SK-N-SH (cell line): Measurements from ENCODE around the gene HIPK2. TPM values are rescaled to one million over a fixed set of nuclear protein-coding genes. Genes with fewer than 3 reads are reported as not detected.

Experiments
- CTCF ChIA-PET: fragments of 300-600, 350-600 bp; formaldehyde crosslinking; extraction: SDS; loops from one replicate; lab custom pipeline; 2021; lab: Yijun Ruan, JAX
- POLR2A ChIA-PET: fragments of 350-600 bp; sonication (Branson Sonifier 250); formaldehyde crosslinking; extraction: SDS; loops from one replicate; lab custom pipeline; 2020; ENCODE audit warnings: antibody characterized with exemption, inconsistent platforms; lab: Yijun Ruan, JAX
- DNase-seq: peaks from one replicate; pipeline ENCODE4 v3.0.0; 2012
- H2AFZ ChIP-seq: fragments of 200-600 bp; sonication (generic); 2 replicates; pipeline ENCODE4 v1.8.1; 2016; ENCODE audit warnings: antibody characterized with exemption, mild to moderate bottlenecking, low read depth
- H3F3A ChIP-seq: fragments of 200-600 bp; sonication (generic); replicated peaks from 2 replicates; pipeline ENCODE3; 2016; ENCODE audit warnings: antibody characterized with exemption, mild to moderate bottlenecking; ENCODE audit not compliant: insufficient read depth
- H3K27ac ChIP-seq, 2 experiments: fragments of 200-500 bp in 1 of 2; fragments of 200-600 bp in 1 of 2; sonication (Bioruptor generic) in 1 of 2; sonication (generic), shearing (Covaris generic) in 1 of 2; 2 replicates each; pipeline versions ENCODE4 v1.5.1 to v1.6.1; 2014 to 2016; ENCODE audit warnings: low read depth in 2 of 2, inconsistent platforms in 1 of 2, low read length in 1 of 2, mild to moderate bottlenecking in 1 of 2, mixed read lengths in 1 of 2
- H3K27me3 ChIP-seq: fragments of 200-600 bp; sonication (generic), shearing (Covaris generic); 2 replicates; pipeline ENCODE4 v1.6.1; 2016; ENCODE audit warnings: mixed run types; ENCODE audit not compliant: insufficient read depth
- H3K36me3 ChIP-seq, 2 experiments: fragments of 200-500 bp in 1 of 2; fragments of 200-600 bp in 1 of 2; sonication (Bioruptor generic) in 1 of 2; sonication (generic) in 1 of 2; replicated peaks in 1 of 2; 2 replicates each; pipeline versions ENCODE3 to v1.5.1; 2014 to 2016; ENCODE audit warnings: low read length in 1 of 2, mild to moderate bottlenecking in 1 of 2; ENCODE audit not compliant: insufficient read depth in 2 of 2, control insufficient read depth in 1 of 2
- H3K4me1 ChIP-seq, 2 experiments: fragments of 200-500 bp in 1 of 2; fragments of 200-600 bp in 1 of 2; sonication (Bioruptor generic) in 1 of 2; sonication (generic), shearing (Covaris generic) in 1 of 2; 2 replicates each; pipeline versions ENCODE4 v1.5.1 to v1.6.1; 2014 to 2016; ENCODE audit warnings: low read depth in 1 of 2, low read length in 1 of 2, mixed run types in 1 of 2; ENCODE audit not compliant: insufficient read depth in 2 of 2, control insufficient read depth in 1 of 2
- H3K4me2 ChIP-seq: fragments of 200-600 bp; sonication (generic), shearing (Covaris generic); 2 replicates; pipeline ENCODE4 v1.6.1; 2017; ENCODE audit warnings: mixed run types
- H3K4me3 ChIP-seq, 2 experiments: fragments of 200-500 bp in 1 of 2; fragments of 200-600 bp in 1 of 2; sonication (Bioruptor generic) in 1 of 2; sonication (generic), shearing (Covaris generic) in 1 of 2; 2 replicates each; pipeline versions ENCODE4 v1.5.1 to v1.8.1; 2014 to 2016; ENCODE audit warnings: low read depth in 2 of 2, inconsistent platforms in 1 of 2, low read length in 1 of 2, mild to moderate bottlenecking in 1 of 2, mixed read lengths in 1 of 2, moderate library complexity in 1 of 2
- H3K79me2 ChIP-seq: fragments of 200-600 bp; sonication (generic); 2 replicates; pipeline ENCODE4 v1.8.1; 2017; ENCODE audit warnings: mild to moderate bottlenecking; ENCODE audit not compliant: insufficient read depth
- H3K9ac ChIP-seq: fragments of 200-600 bp; sonication (generic); 2 replicates; pipeline ENCODE4 v1.6.1; 2017; ENCODE audit warnings: mixed run types
- H3K9me2 ChIP-seq: fragments of 200-600 bp; sonication (generic); 2 replicates; pipeline ENCODE4 v1.6.1; 2017; ENCODE audit warnings: mixed run types
- H3K9me3 ChIP-seq: fragments of 200-600 bp; sonication (generic); 2 replicates; pipeline ENCODE4 v1.6.1; 2017; ENCODE audit warnings: mixed run types, mild to moderate bottlenecking, moderate library complexity
- H4K20me1 ChIP-seq: fragments of 200-600 bp; sonication (generic); 2 replicates; pipeline ENCODE4 v1.6.1; 2017; ENCODE audit warnings: mild to moderate bottlenecking, mixed run types; ENCODE audit not compliant: insufficient read depth
- CHD2 ChIP-seq: fragments of 150-350 bp; IDR thresholded peaks from 2 replicates; pipeline ENCODE4 v1.6.1; 2018; ENCODE audit warnings: low read length; ENCODE audit not compliant: partially characterized antibody
- EP300 ChIP-seq, 2 experiments: IDR thresholded peaks; 2 replicates each; pipeline versions ENCODE4 v1.4.0 to v1.6.1; 2012; ENCODE audit warnings: borderline replicate concordance in 1 of 2, low read depth in 1 of 2, low read length in 1 of 2
- FOSL2 ChIP-seq: IDR thresholded peaks from 2 replicates; pipeline ENCODE4 v1.4.0; 2012; ENCODE audit warnings: low read depth, mild to moderate bottlenecking, moderate library complexity, borderline replicate concordance
- FOXM1 ChIP-seq: IDR thresholded peaks from 2 replicates; pipeline ENCODE4 v1.4.0; 2012; ENCODE audit warnings: low read depth, mild to moderate bottlenecking
- MAX ChIP-seq: IDR thresholded peaks from 2 replicates; pipeline ENCODE4 v1.4.0; 2012; ENCODE audit warnings: low read depth
- NFIC ChIP-seq: IDR thresholded peaks from 2 replicates; pipeline ENCODE4 v1.4.0; 2012; ENCODE audit warnings: borderline replicate concordance
- NRF1 ChIP-seq: IDR thresholded peaks from 2 replicates; pipeline ENCODE4 v1.6.1; 2012; ENCODE audit warnings: low read depth, mild to moderate bottlenecking, low read length
- POLR2AphosphoS5 ChIP-seq: IDR thresholded peaks from 2 replicates; pipeline ENCODE4 v1.6.1; 2012; ENCODE audit warnings: low read depth, low read length
- RCOR1 ChIP-seq: fragments of 150-350 bp; IDR thresholded peaks from 2 replicates; pipeline ENCODE4 v1.6.1; 2017; ENCODE audit warnings: antibody characterized with exemption, low read length
- REST ChIP-seq: IDR thresholded peaks from 2 replicates; pipeline ENCODE4 v1.6.1; 2012; ENCODE audit warnings: mild to moderate bottlenecking, low read depth, low read length, moderate library complexity
- RFX5 ChIP-seq: IDR thresholded peaks from 2 replicates; pipeline ENCODE4 v1.6.1; 2012; ENCODE audit warnings: mild to moderate bottlenecking, improper control_type of control experiment, low read length
- RXRA ChIP-seq: IDR thresholded peaks from 2 replicates; pipeline ENCODE4 v1.4.0; 2012; ENCODE audit warnings: low read depth, mild to moderate bottlenecking, borderline replicate concordance
- SIN3A ChIP-seq: IDR thresholded peaks from 2 replicates; pipeline ENCODE4 v1.6.1; 2012; ENCODE audit warnings: low read depth, mild to moderate bottlenecking, low read length, moderate library complexity, borderline replicate concordance
- TAF1 ChIP-seq: IDR thresholded peaks from 2 replicates; pipeline ENCODE4 v1.6.1; 2012; ENCODE audit warnings: low read depth, mild to moderate bottlenecking, low read length, moderate library complexity, borderline replicate concordance
- USF1 ChIP-seq: IDR thresholded peaks from 2 replicates; pipeline ENCODE4 v1.4.0; 2012; ENCODE audit warnings: low read depth, borderline replicate concordance
- USF2 ChIP-seq: fragments of 150-350 bp; IDR thresholded peaks from 2 replicates; pipeline ENCODE4 v1.6.1; 2017; ENCODE audit warnings: antibody characterized with exemption, low read length, low read depth, borderline replicate concordance
- ZBTB33 ChIP-seq: IDR thresholded peaks from 2 replicates; pipeline ENCODE4 v1.4.0; 2012; ENCODE audit warnings: low read depth, borderline replicate concordance
- WGBS: methylation state at CpG from one replicate; pipeline ENCODE4 v1.1.6; 2017; ENCODE audit warnings: low lambda C conversion rate; 5-methylcytosine and 5-hydroxymethylcytosine counted together
- polyA plus RNA-seq, 3 experiments: library from polyadenylated mRNA; depleted of rRNA; stranded (reverse); fragments of >200 nt; gene quantifications; 2 replicates each; pipeline ENCODE4 v1.2.3, GENCODE V29; 2012

The HIPK2 gene
- polyA plus RNA-seq, 1 of the 3 experiments (the other 2 are of a cell fraction) = 14.2 TPM

- no peaks in the 10 kb centered on the region for H3K9me3 ChIP-seq
- H3K4me3 ChIP-seq = no peak overlapping the region
- H3K9ac ChIP-seq = no peak overlapping the region
- no peak overlapping the region for H3K4me2 ChIP-seq
- H3K79me2 ChIP-seq = no peaks in the 10 kb centered on the region
- no peaks in the 10 kb centered on the region for H3K27me3 ChIP-seq
- no peak overlapping the region for H3K27ac ChIP-seq
- H2AFZ ChIP-seq = no peak overlapping the region
- POLR2A ChIA-PET = no interaction called here
- no peaks in the 10 kb centered on the region for H3F3A ChIP-seq
- H3K36me3 ChIP-seq = peaks cover 77 to 97% of the 10 kb centered on the region in 2 experiments
- H3K4me1 ChIP-seq = peaks cover 0 to 3% of the 10 kb centered on the region in 2 experiments; a peak in 1 of 4 replicates
- TF ChIP-seq USF2 (no peak), SIN3A (no peak), NRF1 (no peak), ZBTB33 (no peak), NFIC (no peak), USF1 (no peak), CHD2 (no peak), POLR2AphosphoS5 (no peak), RFX5 (no peak), RCOR1 (no peak), EP300 (IDR thresholded peaks at IDR 0.05; ENCODE audit: borderline replicate concordance in 1 of 2, low read depth in 1 of 2, low read length in 1 of 2) (no peak), TAF1 (no peak), MAX (no peak), FOSL2 (no peak), RXRA (no peak), REST (no peak), FOXM1 (no peak)
- no peaks in the 10 kb centered on the region for H4K20me1 ChIP-seq
- no peaks in the 10 kb centered on the region for H3K9me2 ChIP-seq
- no peak for DNase-seq
- CTCF ChIA-PET = interaction anchor here (1.0 to 3.1 kb wide), 3 partner anchors 97 to 522 kb away, joined by 3 to 19 read pairs (median 3); no protein-coding TSS in a partner anchor
- WGBS = 97% methylated on average over 17 of the region's 17 CpGs
These were observed 181.2 kb downstream of the HIPK2 start for GRCh38 chr7:139596626-139597025.
